K562 (cell line): ENCODE measurements around the gene SLC35G2. TPM values are rescaled to one million over a fixed set of nuclear protein-coding genes. Genes with fewer than 3 reads are reported as not detected.

Source experiments
- DDX20 ChIP-seq: fragments of 450-650 bp; IDR thresholded peaks from 2 replicates; pipeline ENCODE4 v1.6.1; 2016; ENCODE audit warnings: missing genetic modification characterization, low read depth, mild to moderate bottlenecking, missing compliant biosample characterization, moderate library complexity
- EHMT2 ChIP-seq: fragments of 450-650 bp; IDR thresholded peaks from 2 replicates; pipeline ENCODE4 v1.6.1; 2018; ENCODE audit warnings: antibody characterized with exemption
- EP300 ChIP-seq: IDR thresholded peaks from 2 replicates; pipeline ENCODE4 v1.6.1; 2012; ENCODE audit warnings: low read length, improper control_type of control experiment
- FOXA3 ChIP-seq, 2 experiments: fragments of 450-650 bp in 1 of 2; sonication (generic) in 1 of 2; formaldehyde crosslinking; IDR thresholded peaks in 1 of 2; conservative IDR thresholded peaks in 1 of 2; 2 replicates each; pipeline versions ENCODE4 v1.4.0 to v1.8.0; 2020 to 2022; ENCODE audit warnings: mild to moderate bottlenecking in 2 of 2, missing genetic modification reagents in 1 of 2
- GATA2 ChIP-seq: sonication (generic); formaldehyde crosslinking; IDR thresholded peaks from 2 replicates; pipeline ENCODE4 v1.4.0; 2020; ENCODE audit warnings: mild to moderate bottlenecking, missing genetic modification reagents
- IRF2 ChIP-seq: sonication (generic); formaldehyde crosslinking; IDR thresholded peaks from 2 replicates; pipeline ENCODE4 v1.8.1; 2022; ENCODE audit warnings: mild to moderate bottlenecking, missing genetic modification reagents
- NFYB ChIP-seq: IDR thresholded peaks from 2 replicates; pipeline ENCODE4 v1.6.1; 2011; ENCODE audit warnings: mild to moderate bottlenecking, moderate library complexity; ENCODE audit not compliant: insufficient read length; ENCODE audit errors: extremely low read depth
- PHF8 ChIP-seq: fragments of 200-600 bp; sonication (generic); IDR thresholded peaks from 2 replicates; pipeline ENCODE4 v1.6.1; 2012; ENCODE audit warnings: mixed run types, mild to moderate bottlenecking, inconsistent platforms, low read length, moderate library complexity, borderline replicate concordance
- PRPF4 ChIP-seq: fragments of 200-400 bp; formaldehyde crosslinking; IDR thresholded peaks from one replicate; pipeline ENCODE4 v1.6.1; 2017; ENCODE audit warnings: low read length, low read depth, mild to moderate bottlenecking; ENCODE audit not compliant: insufficient read depth, poor library complexity, severe bottlenecking
- SIN3B ChIP-seq: fragments of 450-650 bp; IDR thresholded peaks from 2 replicates; pipeline ENCODE4 v1.6.1; 2017; ENCODE audit warnings: low read depth, mild to moderate bottlenecking, moderate library complexity
- TCF7L2 ChIP-seq: fragments of 150-350 bp; IDR thresholded peaks from 2 replicates; pipeline ENCODE4 v1.6.1; 2016; ENCODE audit warnings: low read depth, mild to moderate bottlenecking, low read length, moderate library complexity
- ZNF12 ChIP-seq: sonication (generic); formaldehyde crosslinking; IDR thresholded peaks from 2 replicates; pipeline ENCODE4 v1.4.0; 2020; ENCODE audit warnings: mild to moderate bottlenecking, missing genetic modification reagents
- ZNF175 ChIP-seq: fragments of 200-800 bp; sonication (Bioruptor generic); IDR thresholded peaks from 2 replicates; pipeline ENCODE4 v1.6.1; 2016; ENCODE audit warnings: low read depth, mild to moderate bottlenecking, missing genetic modification characterization, missing compliant biosample characterization
- ZNF212 ChIP-seq: fragments of 450-650 bp; formaldehyde crosslinking; IDR thresholded peaks from 2 replicates; pipeline ENCODE4 v1.4.0; 2020; ENCODE audit warnings: mild to moderate bottlenecking
- ZNF354B ChIP-seq: fragments of 250-450 bp; sonication (Bioruptor Pico); IDR thresholded peaks from 2 replicates; pipeline ENCODE4 v1.4.0; 2020
- ZNF384 ChIP-seq: IDR thresholded peaks from 2 replicates; pipeline ENCODE4 v1.6.1; 2012; ENCODE audit warnings: low read depth, low read length, improper control_type of control experiment
- polyA plus RNA-seq, 8 experiments: library from polyadenylated mRNA; depleted of rRNA in 4 of 8; stranded (reverse) in 5 of 8; unstranded in 3 of 8; fragments of >200 nt; fragmentation: Nextera tagmentation in 2 of 8; fragmentation: Illumina TruSeq in 1 of 8; extraction: Ambion mirVana in 2 of 8; extraction: Trizol in 1 of 8; gene quantifications; 2 replicates each; pipeline versions ENCODE4 v1.2.1 to v1.2.3, GENCODE V29; 2011 to 2014; ENCODE audit warnings: inconsistent platforms in 1 of 8, missing spikeins in 1 of 8
- total RNA-seq, 7 experiments: library from RNA; depleted of rRNA in 6 of 7; stranded (reverse); fragments of >200 nt in 6 of 7; fragmentation: Illumina TruSeq in 2 of 7; extraction: Trizol in 2 of 7; gene quantifications; 2 replicates each; pipeline versions ENCODE4 v1.2.1 to v1.2.3, GENCODE V29; 2011 to 2021; ENCODE audit warnings: low replicate concordance in 1 of 7
- TF ChIP-seq, protein P1 (sequence below): IDR thresholded peaks from 2 replicates; pipeline ENCODE4 v1.6.1; 2012; ENCODE audit warnings: low read depth, low read length, improper control_type of control experiment, borderline replicate concordance
- TF ChIP-seq, protein P2 (sequence below): fragments of 450-650 bp; IDR thresholded peaks from 2 replicates; pipeline ENCODE4 v1.6.1; 2016; ENCODE audit warnings: mild to moderate bottlenecking
- TF ChIP-seq, protein P3 (sequence below): fragments of 250-450 bp; sonication (Bioruptor Pico); IDR thresholded peaks from 2 replicates; pipeline ENCODE4 v1.5.0; 2021
- TF ChIP-seq, protein P4 (sequence below): sonication (generic); formaldehyde crosslinking; IDR thresholded peaks from 2 replicates; pipeline ENCODE4 v1.8.1; 2023; ENCODE audit warnings: mild to moderate bottlenecking, missing genetic modification reagents

The SLC35G2 gene
- total and polyA plus RNA-seq, 9 of the 15 experiments (the other 6 are each of a cell fraction or from before 2014, with no cell fraction given), result 2.6 to 5.9 (median 3.2) TPM

DNA sequence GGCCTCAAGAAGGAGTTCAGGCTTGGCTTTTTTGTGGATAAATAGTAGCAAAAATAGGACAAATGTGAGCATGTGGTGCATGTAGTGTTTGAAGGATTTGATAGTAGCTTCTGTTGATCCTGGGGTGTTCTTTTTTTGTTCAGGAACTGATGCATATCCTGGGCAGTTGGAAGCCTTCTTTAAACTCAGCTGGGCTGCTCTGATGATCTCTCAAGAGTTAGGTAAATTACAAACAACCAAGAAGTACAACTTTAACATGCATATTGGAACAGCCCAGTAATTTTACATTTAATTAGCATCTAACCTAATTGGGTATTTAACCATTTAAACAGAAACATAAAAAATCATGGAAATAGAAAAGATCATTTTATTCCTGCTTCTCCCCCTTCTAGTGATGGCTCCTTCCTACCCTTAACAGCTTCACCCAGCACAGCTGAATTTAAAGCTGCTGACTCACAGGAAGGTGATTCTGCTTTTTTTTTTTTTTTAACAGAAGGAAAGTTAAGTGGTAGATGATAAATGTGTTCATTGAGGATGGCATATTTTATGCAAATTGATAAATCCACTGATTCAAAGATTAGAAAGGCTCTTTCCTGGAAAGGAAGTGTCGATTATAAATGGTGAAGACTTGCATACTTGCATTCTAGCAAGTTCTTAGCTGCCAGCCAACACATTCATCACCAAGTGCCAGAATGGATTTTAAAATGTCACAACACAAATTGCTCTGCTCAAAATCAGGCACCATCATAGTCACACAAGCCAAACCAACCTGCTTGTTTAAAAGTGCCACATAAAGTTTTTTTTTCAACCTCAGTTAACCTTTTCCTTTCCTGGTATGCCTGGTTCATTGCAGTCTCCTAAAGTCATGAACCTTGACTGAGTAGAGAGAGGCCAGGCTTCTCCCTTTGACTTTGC lies 20.0 kb downstream of the SLC35G2 start (continued):
- TF ChIP-seq NFYB (no peak), ZNF175 (CRISPR knock-in tag) (no peak), EP300 (peak; percentile 67; the same call in 1 of the 2 replicates), ZNF12 (CRISPR knock-in tag) (no peak), EHMT2 (no peak), ZNF354B (CRISPR knock-in tag) (no peak), IRF2 (CRISPR knock-in tag) (no peak), PRPF4 (no peak), SIN3B (no peak), ZNF384 (peak; percentile 93), PHF8 (no peak), GATA2 (no peak), TCF7L2 (no peak; the same call in 1 of the 2 replicates), FOXA3 (CRISPR knock-in tag; conservative IDR thresholded peaks at IDR 0.05 in 1 of 2, IDR thresholded peaks at IDR 0.05 in 1 of 2) (no peak), ZNF212 (CRISPR knock-in tag) (no peak), DDX20 (no peak)
- TF ChIP-seq, protein P1, sequence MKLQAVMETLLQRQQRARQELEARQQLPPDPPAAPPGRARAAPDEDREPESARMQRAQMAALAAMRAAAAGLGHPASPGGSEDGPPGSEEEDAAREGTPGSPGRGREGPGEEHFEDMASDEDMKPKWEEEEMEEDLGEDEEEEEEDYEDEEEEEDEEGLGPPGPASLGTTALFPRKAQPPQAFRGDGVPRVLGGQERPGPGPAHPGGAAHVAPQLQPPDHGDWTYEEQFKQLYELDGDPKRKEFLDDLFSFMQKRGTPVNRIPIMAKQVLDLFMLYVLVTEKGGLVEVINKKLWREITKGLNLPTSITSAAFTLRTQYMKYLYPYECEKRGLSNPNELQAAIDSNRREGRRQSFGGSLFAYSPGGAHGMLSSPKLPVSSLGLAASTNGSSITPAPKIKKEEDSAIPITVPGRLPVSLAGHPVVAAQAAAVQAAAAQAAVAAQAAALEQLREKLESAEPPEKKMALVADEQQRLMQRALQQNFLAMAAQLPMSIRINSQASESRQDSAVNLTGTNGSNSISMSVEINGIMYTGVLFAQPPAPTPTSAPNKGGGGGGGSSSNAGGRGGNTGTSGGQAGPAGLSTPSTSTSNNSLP, result 0 out of 2 replicates have a peak, but pooled peaks have one; percentile 20
- TF ChIP-seq, protein P2, sequence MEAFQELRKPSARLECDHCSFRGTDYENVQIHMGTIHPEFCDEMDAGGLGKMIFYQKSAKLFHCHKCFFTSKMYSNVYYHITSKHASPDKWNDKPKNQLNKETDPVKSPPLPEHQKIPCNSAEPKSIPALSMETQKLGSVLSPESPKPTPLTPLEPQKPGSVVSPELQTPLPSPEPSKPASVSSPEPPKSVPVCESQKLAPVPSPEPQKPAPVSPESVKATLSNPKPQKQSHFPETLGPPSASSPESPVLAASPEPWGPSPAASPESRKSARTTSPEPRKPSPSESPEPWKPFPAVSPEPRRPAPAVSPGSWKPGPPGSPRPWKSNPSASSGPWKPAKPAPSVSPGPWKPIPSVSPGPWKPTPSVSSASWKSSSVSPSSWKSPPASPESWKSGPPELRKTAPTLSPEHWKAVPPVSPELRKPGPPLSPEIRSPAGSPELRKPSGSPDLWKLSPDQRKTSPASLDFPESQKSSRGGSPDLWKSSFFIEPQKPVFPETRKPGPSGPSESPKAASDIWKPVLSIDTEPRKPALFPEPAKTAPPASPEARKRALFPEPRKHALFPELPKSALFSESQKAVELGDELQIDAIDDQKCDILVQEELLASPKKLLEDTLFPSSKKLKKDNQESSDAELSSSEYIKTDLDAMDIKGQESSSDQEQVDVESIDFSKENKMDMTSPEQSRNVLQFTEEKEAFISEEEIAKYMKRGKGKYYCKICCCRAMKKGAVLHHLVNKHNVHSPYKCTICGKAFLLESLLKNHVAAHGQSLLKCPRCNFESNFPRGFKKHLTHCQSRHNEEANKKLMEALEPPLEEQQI, result no peak
- TF ChIP-seq, protein P3, sequence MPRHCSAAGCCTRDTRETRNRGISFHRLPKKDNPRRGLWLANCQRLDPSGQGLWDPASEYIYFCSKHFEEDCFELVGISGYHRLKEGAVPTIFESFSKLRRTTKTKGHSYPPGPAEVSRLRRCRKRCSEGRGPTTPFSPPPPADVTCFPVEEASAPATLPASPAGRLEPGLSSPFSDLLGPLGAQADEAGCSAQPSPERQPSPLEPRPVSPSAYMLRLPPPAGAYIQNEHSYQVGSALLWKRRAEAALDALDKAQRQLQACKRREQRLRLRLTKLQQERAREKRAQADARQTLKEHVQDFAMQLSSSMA, result no peak
- TF ChIP-seq, protein P4, sequence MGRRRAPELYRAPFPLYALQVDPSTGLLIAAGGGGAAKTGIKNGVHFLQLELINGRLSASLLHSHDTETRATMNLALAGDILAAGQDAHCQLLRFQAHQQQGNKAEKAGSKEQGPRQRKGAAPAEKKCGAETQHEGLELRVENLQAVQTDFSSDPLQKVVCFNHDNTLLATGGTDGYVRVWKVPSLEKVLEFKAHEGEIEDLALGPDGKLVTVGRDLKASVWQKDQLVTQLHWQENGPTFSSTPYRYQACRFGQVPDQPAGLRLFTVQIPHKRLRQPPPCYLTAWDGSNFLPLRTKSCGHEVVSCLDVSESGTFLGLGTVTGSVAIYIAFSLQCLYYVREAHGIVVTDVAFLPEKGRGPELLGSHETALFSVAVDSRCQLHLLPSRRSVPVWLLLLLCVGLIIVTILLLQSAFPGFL (CRISPR knock-in tag), result no peak
